GM10266 (cell line): Measurements from ENCODE around the gene XXYLT1.

Source experiments
- DNase-seq: peaks from one replicate; pipeline ENCODE4 v3.0.0; 2012; ENCODE audit errors: extremely low spot score
- CTCF ChIP-seq: IDR thresholded peaks from 2 replicates; pipeline ENCODE4 v1.5.1; 2012; ENCODE audit warnings: mild to moderate bottlenecking, low read depth; ENCODE audit not compliant: control insufficient read depth, insufficient read depth; ENCODE audit errors: missing control alignments

Gene XXYLT1

GRCh38 chr3:195047536-195047935 is 223.4 kb downstream of the XXYLT1 start:
- DNase-seq: no peak
- TF ChIP-seq CTCF: no peak

- TF ChIP-seq CTCF: no peak
- DNase-seq: no peak
Measured at GRCh38 chr3:195046441-195046840, 224.5 kb downstream of the XXYLT1 start.

- TF ChIP-seq CTCF: no peak
- DNase-seq: no peak
Measured at GRCh38 chr3:195045481-195046210, 225.3 kb downstream of the XXYLT1 start.

- TF ChIP-seq CTCF: no peak
- no peak for DNase-seq
Measured at GRCh38 chr3:195044411-195044810, 226.5 kb downstream of the XXYLT1 start.

GRCh38 chr3:195043607-195044339 is 227.2 kb downstream of the XXYLT1 start:
- no peak for DNase-seq
- no peak for TF ChIP-seq CTCF

GRCh38 chr3:195042743-195043606 is 228.0 kb downstream of the XXYLT1 start:
- no peak for TF ChIP-seq CTCF
- no peak for DNase-seq
